K562 treated with DMSO at 1 percent for 48 hours (cell line): ENCODE measurements around the gene IKZF4. TPM values are rescaled to one million over a fixed set of nuclear protein-coding genes. Genes with fewer than 3 reads are reported as not detected.

ENCODE experiments used
- total RNA-seq: library from RNA; unstranded; fragments of 300-600 nt; gene quantifications from 2 replicates; pipeline ENCODE4 v1.2.3, GENCODE V29; 2022; ENCODE audit warnings: low replicate concordance; ENCODE audit errors: extremely low read depth

The IKZF4 gene
- total RNA-seq: not detected in 2 replicates

GRCh38 chr12:56020423-56021184 lies at the start of gene IKZF4:
Gene IKZF4 (plus strand): TSS chr12:56021043. CDS start chr12:56021494, 451 bp downstream.

DNA sequence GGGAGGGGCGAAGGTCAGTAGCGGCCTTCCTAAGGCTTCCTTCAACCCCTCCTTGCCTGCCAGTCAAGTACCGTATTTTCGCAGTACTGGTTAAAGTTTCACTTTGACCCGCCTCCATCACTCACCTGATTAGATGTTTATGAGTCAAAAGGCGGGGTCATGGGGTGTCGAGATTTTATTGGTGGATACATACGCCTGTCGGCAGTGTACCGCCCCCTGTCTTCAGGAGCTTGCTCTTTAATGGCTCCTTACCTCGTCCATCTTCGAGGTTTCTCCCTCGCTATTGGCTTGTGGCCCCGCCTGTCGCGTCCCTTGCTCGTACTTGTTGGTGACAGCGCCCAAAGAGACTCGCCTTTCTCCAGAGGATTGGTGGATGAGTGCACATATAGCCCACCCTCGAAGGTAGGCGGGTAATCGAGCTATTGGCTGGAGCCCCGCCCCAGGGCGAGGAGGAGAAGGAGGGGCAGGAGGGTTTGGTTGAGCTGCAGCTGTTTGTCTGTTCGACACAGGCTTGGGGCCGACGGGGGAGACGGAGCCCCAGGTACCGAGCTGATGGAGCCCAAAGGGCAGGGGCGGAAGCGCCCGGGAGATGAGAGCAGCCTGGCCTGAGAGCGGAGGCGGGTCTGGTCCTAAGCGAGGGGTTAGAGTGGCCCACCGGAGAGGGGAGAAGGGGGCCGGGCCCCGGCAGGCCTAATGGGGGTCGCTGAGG lies 47.1 kb upstream of the IKZF4 start, which contains the start of gene RAB5B:
Gene RAB5B, plus strand, starts transcription at position 480 of the 709 bp plus-strand sequence. CDS start 12,883 bp downstream, outside the sequence.

GRCh38 chr12:55996715-55997534 lies 23.9 kb upstream of the IKZF4 start, which contains the start of gene SUOX:
Gene SUOX (plus strand): TSS chr12:55997276. CDS start chr12:56002222, 4,946 bp downstream.

DNA sequence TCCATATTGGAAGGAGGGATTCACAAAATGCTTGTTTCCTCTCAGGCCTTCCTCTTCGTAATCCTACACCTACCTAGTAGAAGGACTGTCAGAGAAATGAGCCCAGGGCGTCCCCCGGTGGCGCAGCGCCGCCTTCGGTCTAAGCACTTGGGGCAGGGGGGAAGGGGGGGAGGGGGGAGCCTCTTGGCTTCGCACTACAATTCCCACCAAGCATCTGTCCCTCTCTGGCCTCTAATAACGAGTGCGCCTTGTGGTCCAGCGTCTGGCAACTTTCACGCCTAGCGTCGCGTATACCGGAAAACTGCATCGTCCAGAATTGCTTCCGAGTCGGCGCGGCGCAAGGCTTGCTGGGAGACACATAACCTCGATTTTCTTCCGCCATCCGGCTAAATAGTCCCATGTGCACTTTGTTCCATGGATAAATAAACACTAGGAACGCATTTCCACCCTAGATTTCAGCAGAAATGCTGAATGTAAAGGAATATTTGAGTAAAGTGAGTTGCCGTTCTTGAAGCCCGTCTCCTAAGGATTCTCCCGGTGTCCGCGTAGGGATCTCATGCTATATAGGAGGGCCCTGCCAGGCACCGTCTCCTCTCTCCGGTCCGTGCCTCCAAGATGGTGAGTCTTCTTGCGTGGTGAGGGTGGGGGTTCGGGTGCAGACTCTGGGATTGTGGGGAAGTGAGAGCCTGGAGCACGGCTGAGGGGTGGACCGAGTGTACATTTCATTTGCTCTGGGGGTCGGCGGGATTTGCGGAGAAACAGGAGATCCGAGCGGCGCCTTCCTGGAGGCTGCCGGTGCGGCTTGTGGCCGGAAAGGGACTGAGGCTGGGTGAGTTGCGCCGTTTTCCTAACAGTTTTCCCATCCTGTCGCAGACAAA lies 20.9 kb downstream of the IKZF4 start, which contains the start of gene RPS26:
Gene RPS26, plus strand, starts transcription at position 367 of the 878 bp plus-strand sequence. Its CDS starts 249 bp downstream, at position 616.

GRCh38 chr12:56079723-56080555 lies 59.1 kb downstream of the IKZF4 start, which contains the start of gene ERBB3:
Gene ERBB3 (plus strand): TSS chr12:56080165. CDS start chr12:56080301, 136 bp downstream.

Other genes starting within 250 kb of the IKZF4 start
- not detected in 2 replicates for gene SARNP, start 203.3 kb upstream of the IKZF4 start, total RNA-seq
- gene ORMDL2, start 203.0 kb upstream of the IKZF4 start, total RNA-seq: not detected in 2 replicates
- not detected in 2 replicates for gene DNAJC14, start 191.5 kb upstream of the IKZF4 start, total RNA-seq
- not detected in 2 replicates for gene MMP19, start 178.1 kb upstream of the IKZF4 start, total RNA-seq
- not detected in 2 replicates for gene PYM1, start 93.1 kb upstream of the IKZF4 start, total RNA-seq
- gene DGKA, start 89.9 kb upstream of the IKZF4 start, total RNA-seq: not detected in 2 replicates
- gene PMEL, start 55.0 kb upstream of the IKZF4 start, total RNA-seq: not detected in 2 replicates
- gene CDK2, start 54.2 kb upstream of the IKZF4 start, total RNA-seq: not detected in 2 replicates
- not detected in 2 replicates for gene RAB5B, start 47.0 kb upstream of the IKZF4 start, total RNA-seq
- gene SUOX, start 23.8 kb upstream of the IKZF4 start, total RNA-seq: not detected in 2 replicates
- gene RPS26, start 20.9 kb downstream of the IKZF4 start, total RNA-seq: not detected in 2 replicates
- not detected in 2 replicates for gene ERBB3, start 59.1 kb downstream of the IKZF4 start, total RNA-seq
- gene PA2G4, start 83.5 kb downstream of the IKZF4 start, total RNA-seq: not detected in 2 replicates
- 6,813 TPM in 1 of 2 replicates, not detected in the other for gene RPL41, start 95.6 kb downstream of the IKZF4 start, total RNA-seq
- not detected in 2 replicates for gene ZC3H10, start 97.2 kb downstream of the IKZF4 start, total RNA-seq
- gene ESYT1, start 107.2 kb downstream of the IKZF4 start, total RNA-seq: 641 TPM in 1 of 2 replicates, not detected in the other
- not detected in 2 replicates for gene MYL6B, start 131.5 kb downstream of the IKZF4 start, total RNA-seq
- 1,727 TPM in 1 of 2 replicates, not detected in the other for gene MYL6, start 137.3 kb downstream of the IKZF4 start, total RNA-seq
- gene SMARCC2, start 168.4 kb downstream of the IKZF4 start, total RNA-seq: not detected in 2 replicates
- gene RNF41, start 200.9 kb downstream of the IKZF4 start, total RNA-seq: not detected in 2 replicates
- gene NABP2, start 203.3 kb downstream of the IKZF4 start, total RNA-seq: not detected in 2 replicates
- gene SLC39A5, start 209.0 kb downstream of the IKZF4 start, total RNA-seq: not detected in 2 replicates
- gene ANKRD52, start 237.3 kb downstream of the IKZF4 start, total RNA-seq: not detected in 2 replicates
- gene COQ10A, start 245.9 kb downstream of the IKZF4 start, total RNA-seq: not detected in 2 replicates